ENCODE data around the gene MRPL24. TPM values are rescaled to one million over a fixed set of nuclear protein-coding genes. Genes with fewer than 3 reads are reported as not detected.

The MRPL24 gene
- total and polyA plus RNA-seq, 2 of the 13 experiments (the other 11 are each of a cell fraction or from before 2014, with no cell fraction given) = 38.1 to 42.9 TPM

DNA sequence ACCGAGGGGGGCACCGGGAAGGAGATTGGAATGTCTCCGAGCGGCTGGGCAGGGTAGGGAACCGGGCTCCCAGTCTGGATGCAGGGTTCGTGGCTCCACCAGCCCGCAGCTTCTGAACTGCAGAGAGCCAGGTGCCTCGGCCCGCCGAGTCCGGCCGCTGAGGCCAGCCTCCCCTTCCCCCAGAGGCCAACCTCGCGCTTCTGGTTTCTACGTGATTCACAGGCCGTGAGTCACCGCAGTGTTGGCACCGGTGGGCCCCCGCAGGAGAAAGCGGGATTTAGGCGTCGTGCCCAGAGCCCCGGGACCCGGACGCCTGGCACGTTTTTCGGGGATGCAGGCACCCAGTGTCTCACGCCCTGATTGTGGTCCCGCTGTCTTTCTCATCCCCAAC lies 36.0 kb downstream of the MRPL24 start:
- Histone ChIP-seq H3K79me2 (ENCODE audit: insufficient read depth, low read length) (no peaks in the 10 kb centered on the region), H4K20me1 (ENCODE audit: insufficient read depth, low read length) (no peaks in the 10 kb centered on the region), H3K4me3 (replicated peaks in 1 of 3; ENCODE audit: insufficient read depth in 1 of 3, low read depth in 2 of 3, low read length in 3 of 3) (peak overlapping the region in 2 of 3 experiments; percentile 52 to 66; a peak in 4 of 6 replicates), H3K27me3 (ENCODE audit: control insufficient read depth in 1 of 2, insufficient read depth in 2 of 2, low read length in 2 of 2) (peaks cover 9 to 77% of the 10 kb centered on the region in 2 experiments), H3K27ac (ENCODE audit: extremely low read length, insufficient read depth, low read length) (no peak overlapping the region), H3K4me2 (ENCODE audit: low read depth, low read length) (peak overlapping the region; percentile 91), H3K9ac (ENCODE audit: insufficient read depth, low read depth, low read length) (no peak overlapping the region), H3K4me1 (ENCODE audit: insufficient read depth, low read length) (peaks cover 25% of the 10 kb centered on the region), H3K36me3 (replicated peaks in 1 of 2; ENCODE audit: control insufficient read depth in 1 of 2, insufficient read depth in 2 of 2, low read length in 2 of 2) (no peaks in the 10 kb centered on the region), H2AFZ (ENCODE audit: low read length) (no peak overlapping the region), H3K9me3 (ENCODE audit: low read length) (no peaks in the 10 kb centered on the region)
- FAIRE-seq = no peak
- ChIA-PET CTCF (ENCODE audit: low intra/inter-chr PET ratio, low total read pairs) (interaction anchor here (2.0 to 3.0 kb wide), 2 partner anchors 15 to 21 kb away, joined by 6 to 30 read pairs; no protein-coding TSS in a partner anchor), POLR2A (interaction anchor here (1.2 to 1.4 kb wide), 2 partner anchors 24 to 36 kb away, joined by 3 to 4 read pairs; partner anchors contain the start of genes ISG20L2 and METTL25B)
- BruUV-seq (replicated peaks) = no TSS peak
- in situ Hi-C loops (cut with HindIII; ENCODE audit: extremely low pct_ligation_motif_present, low pct_unique_long_range_greater_than_20kb) = no loop called here
- no peak for DNase-seq (ENCODE audit: low spot score)
- 8% methylated on average over 19 of the region's 29 CpGs for WGBS (ENCODE audit: low lambda C conversion rate)
- intact Hi-C loops (cut with micrococcal nuclease; ENCODE audit: unreplicated experiment) = no loop called here
- peak; percentile 8; the same call in 2 of the 3 replicates for ATAC-seq
- TF ChIP-seq NCOA5 (CRISPR knock-in tag; IDR thresholded peaks at IDR 0.05) = no peak
- TF ChIP-seq, protein P1, sequence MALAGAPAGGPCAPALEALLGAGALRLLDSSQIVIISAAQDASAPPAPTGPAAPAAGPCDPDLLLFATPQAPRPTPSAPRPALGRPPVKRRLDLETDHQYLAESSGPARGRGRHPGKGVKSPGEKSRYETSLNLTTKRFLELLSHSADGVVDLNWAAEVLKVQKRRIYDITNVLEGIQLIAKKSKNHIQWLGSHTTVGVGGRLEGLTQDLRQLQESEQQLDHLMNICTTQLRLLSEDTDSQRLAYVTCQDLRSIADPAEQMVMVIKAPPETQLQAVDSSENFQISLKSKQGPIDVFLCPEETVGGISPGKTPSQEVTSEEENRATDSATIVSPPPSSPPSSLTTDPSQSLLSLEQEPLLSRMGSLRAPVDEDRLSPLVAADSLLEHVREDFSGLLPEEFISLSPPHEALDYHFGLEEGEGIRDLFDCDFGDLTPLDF (CRISPR knock-in tag; IDR thresholded peaks at IDR 0.05) = no peak
- TF ChIP-seq HNRNPL (IDR thresholded peaks at IDR 0.05; ENCODE audit: low read depth, low read length) = peak; percentile 81; the same call in 1 of the 2 replicates
- no peak for TF ChIP-seq SATB2 (CRISPR knock-in tag; IDR thresholded peaks at IDR 0.05)
- TF ChIP-seq, protein P2, sequence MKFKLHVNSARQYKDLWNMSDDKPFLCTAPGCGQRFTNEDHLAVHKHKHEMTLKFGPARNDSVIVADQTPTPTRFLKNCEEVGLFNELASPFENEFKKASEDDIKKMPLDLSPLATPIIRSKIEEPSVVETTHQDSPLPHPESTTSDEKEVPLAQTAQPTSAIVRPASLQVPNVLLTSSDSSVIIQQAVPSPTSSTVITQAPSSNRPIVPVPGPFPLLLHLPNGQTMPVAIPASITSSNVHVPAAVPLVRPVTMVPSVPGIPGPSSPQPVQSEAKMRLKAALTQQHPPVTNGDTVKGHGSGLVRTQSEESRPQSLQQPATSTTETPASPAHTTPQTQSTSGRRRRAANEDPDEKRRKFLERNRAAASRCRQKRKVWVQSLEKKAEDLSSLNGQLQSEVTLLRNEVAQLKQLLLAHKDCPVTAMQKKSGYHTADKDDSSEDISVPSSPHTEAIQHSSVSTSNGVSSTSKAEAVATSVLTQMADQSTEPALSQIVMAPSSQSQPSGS (CRISPR knock-in tag; IDR thresholded peaks at IDR 0.05) = no peak
- 0 out of 2 replicates have a peak, but pooled peaks have one; percentile 11 for TF ChIP-seq MTF2 (CRISPR knock-in tag; IDR thresholded peaks at IDR 0.05; ENCODE audit: borderline replicate concordance)
- TF ChIP-seq, protein P3, sequence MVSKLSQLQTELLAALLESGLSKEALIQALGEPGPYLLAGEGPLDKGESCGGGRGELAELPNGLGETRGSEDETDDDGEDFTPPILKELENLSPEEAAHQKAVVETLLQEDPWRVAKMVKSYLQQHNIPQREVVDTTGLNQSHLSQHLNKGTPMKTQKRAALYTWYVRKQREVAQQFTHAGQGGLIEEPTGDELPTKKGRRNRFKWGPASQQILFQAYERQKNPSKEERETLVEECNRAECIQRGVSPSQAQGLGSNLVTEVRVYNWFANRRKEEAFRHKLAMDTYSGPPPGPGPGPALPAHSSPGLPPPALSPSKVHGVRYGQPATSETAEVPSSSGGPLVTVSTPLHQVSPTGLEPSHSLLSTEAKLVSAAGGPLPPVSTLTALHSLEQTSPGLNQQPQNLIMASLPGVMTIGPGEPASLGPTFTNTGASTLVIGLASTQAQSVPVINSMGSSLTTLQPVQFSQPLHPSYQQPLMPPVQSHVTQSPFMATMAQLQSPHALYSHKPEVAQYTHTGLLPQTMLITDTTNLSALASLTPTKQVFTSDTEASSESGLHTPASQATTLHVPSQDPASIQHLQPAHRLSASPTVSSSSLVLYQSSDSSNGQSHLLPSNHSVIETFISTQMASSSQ (IDR thresholded peaks at IDR 0.05; ENCODE audit: low read depth) = no peak
- TF ChIP-seq, protein P3 (CRISPR knock-in tag; IDR thresholded peaks at IDR 0.05; ENCODE audit: borderline replicate concordance) = no peak
- TF ChIP-seq ZNF713 (CRISPR knock-in tag; IDR thresholded peaks at IDR 0.05) = no peak
- peak; percentile 75 for TF ChIP-seq FOSL2 (CRISPR knock-in tag; IDR thresholded peaks at IDR 0.05)
- TF ChIP-seq BRCA1 (CRISPR knock-in tag; IDR thresholded peaks at IDR 0.05) = no peak
- TF ChIP-seq LCORL (IDR thresholded peaks at IDR 0.05) = no peak
- TF ChIP-seq LCORL (CRISPR knock-in tag; IDR thresholded peaks at IDR 0.05) = no peak
- no peak for TF ChIP-seq TGIF2 (CRISPR knock-in tag; IDR thresholded peaks at IDR 0.05)
- TF ChIP-seq, protein P4, sequence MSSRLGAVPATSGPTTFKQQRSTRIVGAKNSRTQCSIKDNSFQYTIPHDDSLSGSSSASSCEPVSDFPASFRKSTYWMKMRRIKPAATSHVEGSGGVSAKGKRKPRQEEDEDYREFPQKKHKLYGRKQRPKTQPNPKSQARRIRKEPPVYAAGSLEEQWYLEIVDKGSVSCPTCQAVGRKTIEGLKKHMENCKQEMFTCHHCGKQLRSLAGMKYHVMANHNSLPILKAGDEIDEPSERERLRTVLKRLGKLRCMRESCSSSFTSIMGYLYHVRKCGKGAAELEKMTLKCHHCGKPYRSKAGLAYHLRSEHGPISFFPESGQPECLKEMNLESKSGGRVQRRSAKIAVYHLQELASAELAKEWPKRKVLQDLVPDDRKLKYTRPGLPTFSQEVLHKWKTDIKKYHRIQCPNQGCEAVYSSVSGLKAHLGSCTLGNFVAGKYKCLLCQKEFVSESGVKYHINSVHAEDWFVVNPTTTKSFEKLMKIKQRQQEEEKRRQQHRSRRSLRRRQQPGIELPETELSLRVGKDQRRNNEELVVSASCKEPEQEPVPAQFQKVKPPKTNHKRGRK (CRISPR knock-in tag; IDR thresholded peaks at IDR 0.05) = no peak
- TF ChIP-seq TEAD2 (CRISPR knock-in tag; IDR thresholded peaks at IDR 0.05) = no peak
- no peak for TF ChIP-seq SMARCC2 (IDR thresholded peaks at IDR 0.05)
- no peak for TF ChIP-seq HDAC1 (CRISPR knock-in tag; IDR thresholded peaks at IDR 0.05)
- TF ChIP-seq ZFP82 (CRISPR knock-in tag; IDR thresholded peaks at IDR 0.05; ENCODE audit: borderline replicate concordance) = no peak

Data from HepG2 (cell line).